Heart left ventricle (tissue), 16 donors: ENCODE results near the gene NAPB. TPM values are rescaled to one million over a fixed set of nuclear protein-coding genes. Genes with fewer than 3 reads are reported as not detected.

Experiments
- ATAC-seq, 4 donors: fragments of 200-7000 bp; cut with Tn5 transposase; one replicate each; pipeline ENCODE4 v1.9.1; 2020 to 2022; ENCODE audit warnings: moderate library complexity in 4 of 4, mild to moderate bottlenecking in 3 of 4, moderate number of reproducible peaks in 1 of 4
- DNase-seq, 5 donors: peaks; one replicate each; pipeline ENCODE4 v3.0.0-alpha.2; 2020
- H3K27ac ChIP-seq, 12 donors: fragments of 200-600 bp; sonication (generic) in 4 of 12; one replicate each; pipeline versions ENCODE4 v1.5.0 to v1.8.0; 2016 to 2022; ENCODE audit warnings: mild to moderate bottlenecking in 2 of 12
- H3K27me3 ChIP-seq, 9 donors: fragments of 200-600 bp; sonication (generic) in 2 of 9; one replicate each; pipeline versions ENCODE4 v1.5.1 to v1.8.0; 2016 to 2022; ENCODE audit warnings: mild to moderate bottlenecking in 3 of 9
- H3K36me3 ChIP-seq, 9 donors: fragments of 200-600 bp; sonication (generic) in 2 of 9; one replicate each; pipeline versions ENCODE4 v1.5.0 to v1.8.0; 2018 to 2022; ENCODE audit warnings: mild to moderate bottlenecking in 2 of 9
- H3K4me1 ChIP-seq, 12 donors: fragments of 200-600 bp; sonication (generic) in 4 of 12; one replicate each; pipeline versions ENCODE4 v1.5.0 to v1.8.0; 2016 to 2022; ENCODE audit warnings: mild to moderate bottlenecking in 3 of 12
- H3K4me3 ChIP-seq, 12 donors: fragments of 200-600 bp; sonication (generic) in 4 of 12; one replicate each; pipeline versions ENCODE4 v1.5.0 to v1.8.0; 2017 to 2022; ENCODE audit warnings: mild to moderate bottlenecking in 9 of 12, moderate library complexity in 4 of 12
- H3K9me3 ChIP-seq, 12 donors: fragments of 200-600 bp; sonication (generic) in 4 of 12; one replicate each; pipeline versions ENCODE4 v1.5.0 to v1.8.0; 2016 to 2022; ENCODE audit warnings: mild to moderate bottlenecking in 1 of 12
- CTCF ChIP-seq, 12 donors: fragments of 200-600 bp; sonication (generic) in 4 of 12; IDR thresholded peaks; one replicate each; pipeline versions ENCODE4 v1.5.0 to v1.8.0; 2018 to 2022; ENCODE audit warnings: antibody characterized with exemption in 12 of 12, mild to moderate bottlenecking in 5 of 12
- POLR2A ChIP-seq, 2 donors: fragments of 450-650 bp; IDR thresholded peaks; one replicate each; pipeline ENCODE4 v1.6.1; 2017; ENCODE audit warnings: antibody characterized with exemption in 2 of 2, mild to moderate bottlenecking in 2 of 2, moderate library complexity in 2 of 2
- WGBS, 4 donors: extraction: QIAGEN DNeasy Blood & Tissue Kit in 2 of 4; methylation state at CpG; one replicate each; pipeline versions ENCODE4 v1.1.5 to v1.1.7; 2013 to 2018; 5-methylcytosine and 5-hydroxymethylcytosine counted together
- intact Hi-C, 10 donors: fragments of 100-400 bp; cut with DNase I; formaldehyde crosslinking; loops; one replicate each; pipeline versions ENCODE4 v1.11.1 to v1.14.2; 2022
- polyA plus RNA-seq, 2 donors: library from polyadenylated mRNA; stranded (reverse); fragments of 200-250 nt; gene quantifications; one replicate each; pipeline ENCODE4 v1.2.3, GENCODE V29; 2013
- total RNA-seq, 9 donors: library from RNA; depleted of rRNA in 2 of 9; stranded (reverse); fragments of >200 nt in 2 of 9; fragmentation: NEBNext Ultra II Directional in 3 of 9; extraction: Animal tissue kit (Norgen Biotek cat#: 25700) in 3 of 9; gene quantifications; one replicate each; pipeline versions ENCODE4 v1.1.0 to v1.2.4, GENCODE V29; 2016 to 2023
- donor health status: ischemic (EF 13 %, LVEDD 7.1; RV severe dilation, severe dysfunction).
- donor health status: healthy with polysubstance abuse.
- donor health status: DM: no; HTN: yes; CAD: no.
- donor health status: DM: no; HTN: no; CAD: no.
- donor health status: ischemic (EF 25% LVEDD 6.9; RV normal size, moderate dysfunction).
- donor health status: ischemic (EF 25% LVEDD 5.7; RV mildly dilated, moderate dysfunction).
- donor health status: healthy.
- donor health status: DM: yes; HTN: yes; CAD: no.
- donor health status: ischemic (EF 35%, LVEDD 5.7; RV mildly dilated, moderate dysfunction).
- donor health status: nonischemic (EF 11% LVEDD 7.7; RV severe dilation, severe dysfunction).
- donor health status: DM: yes; HTN: yes; CAD: no.
- donor health status: PGD.
- donor health status: ischemic (EF 29% LVEDD 5.4; RV normal size, mild dysfunction).
- donor health status: nonischemic (EF 23%, LVEDD 6.1; RV moderate dilation, normal function).

NAPB gene
- total and polyA plus RNA-seq, 11 donors = 2.8 to 8.4 (median 4.7) TPM

GRCh38 chr20:23335521-23335920, 85.8 kb downstream of the NAPB start:
- DNase-seq (no peak), ATAC-seq (no peak)
- Histone ChIP-seq H3K36me3 (no peaks in the 10 kb centered on the region), H3K4me3 (no peak overlapping the region), H3K27me3 (no peaks in the 10 kb centered on the region), H3K9me3 (no peaks in the 10 kb centered on the region), H3K27ac (no peak overlapping the region), H3K4me1 (peaks cover 0 to 15% (median 3%) of the 10 kb centered on the region in 12 donors)
- no peak for TF ChIP-seq CTCF (IDR thresholded peaks at IDR 0.05)
- no peak for TF ChIP-seq POLR2A (IDR thresholded peaks at IDR 0.05)
- WGBS, 4 donors = 96 to 99% (median 97%) methylated on average over 5 of the region's 5 CpGs
- intact Hi-C loops = loop anchor here in 7 of 10 donors (5.0 to 10.0 kb wide), 8 partner anchors 88 to 1001 kb away; partner anchors contain the start of gene THBD (in 1 of the 7)

GRCh38 chr20:23334111-23334510, 87.2 kb downstream of the NAPB start:
- no peak for TF ChIP-seq CTCF (IDR thresholded peaks at IDR 0.05)
- Histone ChIP-seq H3K4me1 (peaks cover 0 to 14% (median 0%) of the 10 kb centered on the region in 12 donors), H3K4me3 (no peak overlapping the region), H3K27ac (no peak overlapping the region), H3K36me3 (no peaks in the 10 kb centered on the region), H3K27me3 (no peaks in the 10 kb centered on the region), H3K9me3 (no peaks in the 10 kb centered on the region)
- intact Hi-C loops = loop anchor here in 6 of 10 donors (5.0 to 10.0 kb wide), 7 partner anchors 52 to 999 kb away; no protein-coding TSS in a partner anchor
- ATAC-seq = peak in 2 of 4 donors; percentile 22 to 41
- no peak for DNase-seq
- WGBS, 4 donors = 44 to 53% (median 46%) methylated on average over 3 of the region's 3 CpGs

GRCh38 chr20:23332467-23332866, 88.8 kb downstream of the NAPB start:
- intact Hi-C loops = loop anchor here in 6 of 10 donors (5.0 to 10.0 kb wide), 7 partner anchors 50 to 998 kb away; no protein-coding TSS in a partner anchor
- 58 to 71% (median 62%) methylated on average over 2 of the region's 2 CpGs for WGBS, 4 donors
- peaks cover 0 to 14% (median 0%) of the 10 kb centered on the region in 12 donors for H3K4me1 ChIP-seq
- H3K27ac ChIP-seq = no peak overlapping the region
- TF ChIP-seq CTCF (IDR thresholded peaks at IDR 0.05) = no peak
- TF ChIP-seq POLR2A (IDR thresholded peaks at IDR 0.05) = no peak
- H3K27me3 ChIP-seq = no peaks in the 10 kb centered on the region
- no peaks in the 10 kb centered on the region for H3K36me3 ChIP-seq
- H3K9me3 ChIP-seq = no peaks in the 10 kb centered on the region
- no peak for ATAC-seq
- no peak overlapping the region for H3K4me3 ChIP-seq
- no peak for DNase-seq

- DNase-seq = no peak
- WGBS, 4 donors = 75 to 80% (median 78%) methylated on average over 8 of the region's 8 CpGs
- TF ChIP-seq CTCF (IDR thresholded peaks at IDR 0.05) (no peak), POLR2A (IDR thresholded peaks at IDR 0.05) (no peak)
- H3K4me1 ChIP-seq = peaks cover 0 to 14% (median 0%) of the 10 kb centered on the region in 12 donors
- ATAC-seq = peak in 1 of 4 donors; percentile 52
- H3K4me3 ChIP-seq = no peak overlapping the region
- intact Hi-C loops = loop anchor here in 6 of 10 donors (5.0 to 10.0 kb wide), 7 partner anchors 49 to 997 kb away; no protein-coding TSS in a partner anchor
- no peaks in the 10 kb centered on the region for H3K9me3 ChIP-seq
- H3K36me3 ChIP-seq = no peaks in the 10 kb centered on the region
- no peak overlapping the region for H3K27ac ChIP-seq
- no peaks in the 10 kb centered on the region for H3K27me3 ChIP-seq
Observed at GRCh38 chr20:23331450-23332350, 89.6 kb downstream of the NAPB start.
